ENCODE measurements around the gene CAPZB. TPM values are rescaled to one million over a fixed set of nuclear protein-coding genes. Genes with fewer than 3 reads are reported as not detected.

The CAPZB gene
- total RNA-seq, 3 donors from 2014 or later (not counting 1 experiment from before 2014, with no cell fraction given), result 369 to 393 (median 375) TPM

GRCh38 chr1:19450811-19451515 lies 34.4 kb downstream of the CAPZB start:
- DNase-seq (no peak), ATAC-seq (no peak)
- Mint-ChIP-seq H3K4me1 (peaks cover 76 to 90% of the 10 kb centered on the region in 2 donors), H3K9me3 (no peaks in the 10 kb centered on the region), H3K27ac (peak overlapping the region; percentile 82 to 87), H3K4me3 (no peak overlapping the region), H3K36me3 (no peaks in the 10 kb centered on the region), H3K27me3 (ENCODE audit: low read depth in 2 of 2) (no peaks in the 10 kb centered on the region)
- TF ChIP-seq CTCF (IDR thresholded peaks at IDR 0.05), result no peak
- Histone ChIP-seq H3K27me3 (ENCODE audit: control insufficient read depth, insufficient read depth, low read length) (no peaks in the 10 kb centered on the region), H3K27ac (ENCODE audit: low read length) (no peak overlapping the region), H3K9me3 (ENCODE audit: control insufficient read depth, insufficient read depth, low read length) (no peaks in the 10 kb centered on the region), H3K4me1 (ENCODE audit: control insufficient read depth, insufficient read depth, low read length) (peaks cover 73% of the 10 kb centered on the region), H3K4me3 (ENCODE audit: low read length) (no peak overlapping the region), H3K36me3 (ENCODE audit: control insufficient read depth, insufficient read depth, low read length) (peaks cover 10% of the 10 kb centered on the region)
- 81% methylated on average over 4 of the region's 6 CpGs for WGBS (ENCODE audit: insufficient coverage)
- intact Hi-C loops (cut with micrococcal nuclease), result no loop called here

DNA sequence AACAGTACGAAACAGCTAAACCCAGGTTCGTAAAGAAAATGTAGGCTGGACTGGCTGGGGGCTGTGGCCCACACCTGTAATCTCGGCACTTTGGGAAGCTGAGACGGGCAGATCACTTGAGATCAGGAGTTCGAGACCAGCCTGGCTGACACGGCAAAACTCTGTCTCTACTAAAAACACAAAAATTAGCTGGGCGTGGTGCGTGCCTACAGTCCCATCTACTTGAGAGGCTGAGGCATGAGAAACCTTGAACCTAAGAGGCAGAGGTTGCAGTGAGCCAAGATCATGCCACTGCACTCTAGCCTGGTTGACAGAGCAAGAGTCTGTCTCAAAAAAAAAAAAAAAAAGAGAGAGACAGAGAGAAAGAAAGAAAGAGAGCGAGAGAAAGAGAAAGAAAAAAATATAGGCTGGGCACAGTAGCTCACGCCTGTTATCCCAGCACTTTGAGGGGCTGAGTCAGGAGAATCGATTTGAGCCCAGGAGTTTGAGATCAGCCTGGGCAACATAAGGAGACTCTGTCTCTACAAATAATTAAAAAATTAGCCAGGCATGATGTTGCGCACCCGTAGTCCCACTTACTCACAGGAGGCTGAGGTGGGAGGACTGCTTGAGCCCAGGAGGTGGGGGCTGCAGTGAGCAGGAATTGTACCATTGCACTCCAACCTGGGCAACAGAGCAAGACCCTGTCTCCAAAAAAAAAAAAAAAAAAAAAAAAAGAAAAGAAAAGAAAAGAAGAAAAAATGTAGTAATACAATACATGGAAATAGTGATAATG lies 35.7 kb downstream of the CAPZB start:
- no peak for DNase-seq
- ATAC-seq, result no peak
- TF ChIP-seq CTCF (IDR thresholded peaks at IDR 0.05), result no peak
- intact Hi-C loops (cut with micrococcal nuclease), result no loop called here
- no peak overlapping the region for H3K27ac ChIP-seq (ENCODE audit: low read length)
- H3K4me1 ChIP-seq (ENCODE audit: control insufficient read depth, insufficient read depth, low read length), result peaks cover 62% of the 10 kb centered on the region
- no peak overlapping the region for H3K4me3 ChIP-seq (ENCODE audit: low read length)
- no peaks in the 10 kb centered on the region for H3K36me3 Mint-ChIP-seq
- 87% methylated on average over 11 of the region's 13 CpGs for WGBS (ENCODE audit: insufficient coverage)
- H3K27ac Mint-ChIP-seq, result peak overlapping the region; percentile 82 to 87
- no peaks in the 10 kb centered on the region for H3K27me3 Mint-ChIP-seq (ENCODE audit: low read depth in 2 of 2)
- no peaks in the 10 kb centered on the region for H3K9me3 ChIP-seq (ENCODE audit: control insufficient read depth, insufficient read depth, low read length)
- no peaks in the 10 kb centered on the region for H3K27me3 ChIP-seq (ENCODE audit: control insufficient read depth, insufficient read depth, low read length)
- no peaks in the 10 kb centered on the region for H3K9me3 Mint-ChIP-seq
- peaks cover 76 to 90% of the 10 kb centered on the region in 2 donors for H3K4me1 Mint-ChIP-seq
- H3K4me3 Mint-ChIP-seq, result peak overlapping the region; percentile 18
- H3K36me3 ChIP-seq (ENCODE audit: control insufficient read depth, insufficient read depth, low read length), result peaks cover 10% of the 10 kb centered on the region

DNA sequence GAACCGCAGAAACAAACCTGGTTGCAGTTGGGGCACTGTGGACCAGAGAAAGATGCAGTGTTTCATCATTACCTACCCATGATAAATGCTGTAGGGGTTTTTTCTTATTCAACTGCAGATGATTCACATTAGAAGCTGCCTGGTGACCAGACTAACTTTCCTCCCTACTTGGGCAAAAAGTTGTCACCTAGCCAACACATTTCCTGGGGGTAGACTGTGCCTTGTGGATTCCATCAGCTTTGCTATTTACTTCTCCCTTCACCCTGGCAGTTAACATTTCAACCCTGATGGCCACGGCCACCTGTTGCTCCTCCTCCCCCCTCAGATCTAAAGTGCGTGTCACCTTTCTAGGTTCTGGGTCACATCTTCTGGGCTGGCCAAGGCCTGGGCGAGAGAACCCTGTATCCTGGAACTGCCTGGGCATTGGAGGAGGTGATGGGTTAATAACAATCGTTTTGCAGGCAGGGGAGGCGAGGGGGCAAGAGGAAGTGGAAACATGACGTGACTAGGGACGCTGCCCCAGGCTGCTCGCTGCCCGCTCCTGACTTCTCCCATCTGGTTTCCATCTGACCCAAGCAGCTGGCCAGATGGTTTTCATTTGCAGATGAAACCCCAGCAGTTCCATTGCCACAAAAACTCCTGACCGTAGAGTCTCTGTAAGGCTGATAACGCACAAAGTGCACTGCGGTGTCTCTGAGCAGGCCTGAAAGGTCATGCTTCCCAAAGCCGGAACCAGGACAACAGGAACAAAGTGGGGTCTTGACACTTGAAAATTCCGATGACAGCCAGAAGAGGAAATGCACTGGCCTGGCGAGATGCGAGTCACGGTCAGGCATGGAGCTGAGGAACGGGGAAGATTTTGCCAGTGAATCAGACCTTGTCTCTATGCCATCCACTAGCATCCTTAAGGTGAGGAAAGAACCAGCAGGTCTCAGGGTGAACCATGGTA lies 36.6 kb downstream of the CAPZB start:
- H3K4me1 ChIP-seq (ENCODE audit: control insufficient read depth, insufficient read depth, low read length), result peaks cover 58% of the 10 kb centered on the region
- intact Hi-C loops (cut with micrococcal nuclease), result no loop called here
- WGBS (ENCODE audit: insufficient coverage), result 58% methylated on average over 19 of the region's 19 CpGs

More for the DNA sequence above, 36.6 kb downstream of the CAPZB start:
- H3K9me3 ChIP-seq (ENCODE audit: control insufficient read depth, insufficient read depth, low read length), result no peaks in the 10 kb centered on the region
- TF ChIP-seq CTCF (IDR thresholded peaks at IDR 0.05), result no peak
- H3K36me3 Mint-ChIP-seq, result no peaks in the 10 kb centered on the region
- no peaks in the 10 kb centered on the region for H3K9me3 Mint-ChIP-seq
- no peak overlapping the region for H3K4me3 ChIP-seq (ENCODE audit: low read length)
- no peaks in the 10 kb centered on the region for H3K27me3 ChIP-seq (ENCODE audit: control insufficient read depth, insufficient read depth, low read length)
- H3K27me3 Mint-ChIP-seq (ENCODE audit: low read depth in 2 of 2), result no peaks in the 10 kb centered on the region
- no peak for DNase-seq
- H3K27ac Mint-ChIP-seq, result peak overlapping the region; percentile 82 to 87
- H3K4me1 Mint-ChIP-seq, result peaks cover 76 to 90% of the 10 kb centered on the region in 2 donors
- peaks cover 10% of the 10 kb centered on the region for H3K36me3 ChIP-seq (ENCODE audit: control insufficient read depth, insufficient read depth, low read length)
- peak overlapping the region; percentile 9 for H3K4me3 Mint-ChIP-seq
- no peak overlapping the region for H3K27ac ChIP-seq (ENCODE audit: low read length)
- peak in 2 of 3 donors; percentile 42 to 64 for ATAC-seq
